Cardiac fibroblast (primary cell): ENCODE measurements around the gene VN1R5.

ENCODE experiments used
- DNase-seq, 2 donors: peaks; one replicate each; pipeline versions ENCODE4 v3.0.0 to v3.0.0-alpha.2; 2010; ENCODE audit warnings: low read depth in 2 of 2
- H3K4me3 ChIP-seq, 2 donors: replicated peaks in 1 of 2; 1 replicate in 1 of 2; 2 replicates in 1 of 2; pipeline ENCODE4 v1.5.1; 2011; ENCODE audit warnings: low read depth in 2 of 2, low read length in 2 of 2, mild to moderate bottlenecking in 2 of 2, moderate library complexity in 1 of 2
- CTCF ChIP-seq: IDR thresholded peaks from one replicate; pipeline ENCODE4 v1.5.1; 2011; ENCODE audit warnings: low read depth, mild to moderate bottlenecking, low read length, inconsistent platforms

VN1R5 gene

GRCh38 chr1:247294282-247294681, 38.4 kb downstream of the VN1R5 start:
- no peak for TF ChIP-seq CTCF
- peak; percentile 60 to 81 for DNase-seq

GRCh38 chr1:247295274-247295684, 39.4 kb downstream of the VN1R5 start:
- peak; percentile 33 to 34 for DNase-seq

More at GRCh38 chr1:247294282-247294681, 38.4 kb downstream of the VN1R5 start:
- no peak overlapping the region for H3K4me3 ChIP-seq

GRCh38 chr1:247295746-247296145, 39.9 kb downstream of the VN1R5 start:
- no peak for DNase-seq
- no peak for TF ChIP-seq CTCF
- H3K4me3 ChIP-seq = no peak overlapping the region

More at GRCh38 chr1:247295274-247295684, 39.4 kb downstream of the VN1R5 start:
- no peak overlapping the region for H3K4me3 ChIP-seq
- TF ChIP-seq CTCF = no peak

- no peak for DNase-seq
- TF ChIP-seq CTCF = no peak
- no peak overlapping the region for H3K4me3 ChIP-seq
These were observed 40.8 kb downstream of the VN1R5 start for GRCh38 chr1:247296599-247297180.

GRCh38 chr1:247297263-247298123, 41.6 kb downstream of the VN1R5 start:
- H3K4me3 ChIP-seq = no peak overlapping the region
- DNase-seq = no peak
- TF ChIP-seq CTCF = no peak

- TF ChIP-seq CTCF = no peak
- no peak for DNase-seq
These were observed 42.2 kb downstream of the VN1R5 start for GRCh38 chr1:247298124-247298481.

More at GRCh38 chr1:247298124-247298481, 42.2 kb downstream of the VN1R5 start:
- no peak overlapping the region for H3K4me3 ChIP-seq
